ENCODE results near the gene SLC27A3. TPM values are rescaled to one million over a fixed set of nuclear protein-coding genes. Genes with fewer than 3 reads are reported as not detected.

SLC27A3 gene
- total RNA-seq, 6 donors from 2014 or later = 92.8 to 272 (median 167) TPM

GRCh38 chr1:153776352-153776751 is 1.1 kb downstream of the SLC27A3 start:
- Histone ChIP-seq H3K27ac (peak overlapping the region in 3 of 4 donors; percentile 87 to 92 (median 92)), H3K4me3 (peak overlapping the region; percentile 70 to 96 (median 77)), H3K9me3 (no peaks in the 10 kb centered on the region), H3K4me1 (peaks cover 56 to 80% (median 74%) of the 10 kb centered on the region in 4 donors), H3K36me3 (peaks cover 3 to 42% (median 20%) of the 10 kb centered on the region in 4 donors), H3K27me3 (no peaks in the 10 kb centered on the region)
- ATAC-seq (ENCODE audit: low FRiP score in 2 of 2) (no peak), DNase-seq (no peak)
- 56 to 58% methylated on average over 6 to 8 of the region's 10 CpGs for WGBS, 2 donors
- TF ChIP-seq EP300 (IDR thresholded peaks at IDR 0.05) (no peak), POLR2AphosphoS5 (IDR thresholded peaks at IDR 0.05) (no peak), CTCF (IDR thresholded peaks at IDR 0.05) (no peak), POLR2A (IDR thresholded peaks at IDR 0.05) (no peak)

GRCh38 chr1:153776845-153777370 is 1.7 kb downstream of the SLC27A3 start:
- Histone ChIP-seq H3K4me1 (peaks cover 52 to 74% (median 69%) of the 10 kb centered on the region in 4 donors), H3K9me3 (no peaks in the 10 kb centered on the region), H3K27ac (peak overlapping the region in 2 of 4 donors; percentile 87 to 92), H3K27me3 (no peaks in the 10 kb centered on the region), H3K36me3 (peaks cover 3 to 36% (median 16%) of the 10 kb centered on the region in 4 donors), H3K4me3 (peak overlapping the region in 3 of 4 donors; percentile 70 to 96 (median 75))
- DNase-seq = no peak
- WGBS, 2 donors = 88 to 92% methylated on average over 10 of the region's 10 CpGs
- no peak for ATAC-seq (ENCODE audit: low FRiP score in 2 of 2)
- TF ChIP-seq EP300 (IDR thresholded peaks at IDR 0.05) (no peak), POLR2A (IDR thresholded peaks at IDR 0.05) (no peak), POLR2AphosphoS5 (IDR thresholded peaks at IDR 0.05) (no peak), CTCF (IDR thresholded peaks at IDR 0.05) (no peak)

- peaks cover 55 to 70% (median 65%) of the 10 kb centered on the region in 4 donors for H3K4me1 ChIP-seq
- ATAC-seq (ENCODE audit: low FRiP score in 2 of 2) (no peak), DNase-seq (peak in 1 of 2 donors; percentile 67)
- H3K36me3 ChIP-seq = peaks cover 0 to 29% (median 8%) of the 10 kb centered on the region in 4 donors
- TF ChIP-seq CTCF (IDR thresholded peaks at IDR 0.05) (no peak), EP300 (IDR thresholded peaks at IDR 0.05) (no peak), POLR2A (IDR thresholded peaks at IDR 0.05) (peak in 1 of 4 donors; percentile 5)
- H3K9me3 ChIP-seq = no peaks in the 10 kb centered on the region
- 36 to 56% methylated on average over 7 of the region's 7 CpGs for whole genome bisulfite sequencing, 2 donors
- peak overlapping the region in 3 of 4 donors; percentile 1 to 87 (median 41) for H3K27ac ChIP-seq
- H3K4me3 ChIP-seq = peak overlapping the region in 3 of 4 donors; percentile 5 to 96 (median 70)
- no peaks in the 10 kb centered on the region for H3K27me3 ChIP-seq
Measured at GRCh38 chr1:153777648-153778047, 2.4 kb downstream of the SLC27A3 start.

- no peak for ATAC-seq (ENCODE audit: low FRiP score in 2 of 2)
- WGBS, 2 donors = 88 to 90% methylated on average over 18 to 22 of the region's 22 CpGs
Measured at GRCh38 chr1:153778051-153778823, 3.0 kb downstream of the SLC27A3 start.

GRCh38 chr1:153778824-153779519 is 3.8 kb downstream of the SLC27A3 start:
- WGBS, 2 donors = 95 to 97% methylated on average over 14 to 15 of the region's 18 CpGs

More at GRCh38 chr1:153778051-153778823, 3.0 kb downstream of the SLC27A3 start:
- H3K9me3 ChIP-seq = no peaks in the 10 kb centered on the region
- no peak for TF ChIP-seq POLR2A (IDR thresholded peaks at IDR 0.05)
- no peak for TF ChIP-seq POLR2AphosphoS5 (IDR thresholded peaks at IDR 0.05)
- TF ChIP-seq EP300 (IDR thresholded peaks at IDR 0.05) = no peak
- peaks cover 0 to 23% (median 3%) of the 10 kb centered on the region in 4 donors for H3K36me3 ChIP-seq
- H3K4me1 ChIP-seq = peaks cover 53 to 68% (median 65%) of the 10 kb centered on the region in 4 donors
- no peak for DNase-seq
- peak overlapping the region in 3 of 4 donors; percentile 5 to 96 (median 70) for H3K4me3 ChIP-seq
- H3K27me3 ChIP-seq = no peaks in the 10 kb centered on the region
- H3K27ac ChIP-seq = peak overlapping the region in 3 of 4 donors; percentile 1 to 41 (median 33)

More at GRCh38 chr1:153778824-153779519, 3.8 kb downstream of the SLC27A3 start:
- no peaks in the 10 kb centered on the region for H3K9me3 ChIP-seq
- peaks cover 0 to 19% (median 0%) of the 10 kb centered on the region in 4 donors for H3K36me3 ChIP-seq
- H3K27me3 ChIP-seq = no peaks in the 10 kb centered on the region
- no peak for TF ChIP-seq EP300 (IDR thresholded peaks at IDR 0.05)
- TF ChIP-seq POLR2A (IDR thresholded peaks at IDR 0.05) = no peak
- TF ChIP-seq POLR2AphosphoS5 (IDR thresholded peaks at IDR 0.05) = no peak
- H3K27ac ChIP-seq = peak overlapping the region in 1 of 4 donors; percentile 41
- ATAC-seq (ENCODE audit: low FRiP score in 2 of 2) (no peak), DNase-seq (no peak)
- H3K4me1 ChIP-seq = peaks cover 46 to 64% (median 60%) of the 10 kb centered on the region in 4 donors
- H3K4me3 ChIP-seq = no peak overlapping the region

Data from upper lobe of left lung (tissue), 6 donors.